Panc1 (cell line): ENCODE data around the gene IFT22. TPM values are rescaled to one million over a fixed set of nuclear protein-coding genes. Genes with fewer than 3 reads are reported as not detected.

ENCODE experiments used
- ATAC-seq: fragments of 200-7000 bp; cut with Tn5 transposase; 2 replicates; pipeline ENCODE4 v1.9.1; 2020; ENCODE audit warnings: mild to moderate bottlenecking, moderate library complexity
- BruUV-seq: library from RNA; stranded (reverse); fragments of 400-500 nt; replicated peaks from 2 replicates; lab custom pipeline; 2021; lab: Mats Ljungman, UMichigan
- CTCF ChIA-PET: fragments of 300-600 bp; sonication (Branson Sonifier 250); formaldehyde crosslinking; loops from one replicate; lab custom pipeline; 2022; ENCODE audit warnings: antibody characterized with exemption; lab: Charles Lee
- POLR2A ChIA-PET: fragments of 300-600 bp; sonication (Branson Sonifier 250); formaldehyde crosslinking; loops from one replicate; lab custom pipeline; 2022; ENCODE audit warnings: antibody characterized with exemption; lab: Charles Lee
- DNase-seq: peaks from one replicate; pipeline ENCODE4 v3.0.0-alpha.2; 2010; ENCODE audit warnings: low read depth, low spot score
- H3K27ac ChIP-seq: 2 replicates; pipeline ENCODE4 v1.5.1; 2011; ENCODE audit warnings: mild to moderate bottlenecking, low read length, inconsistent platforms
- H3K27me3 ChIP-seq: fragments of 200-500 bp; sonication (Bioruptor generic); 2 replicates; pipeline ENCODE4 v1.6.0; 2014; ENCODE audit warnings: low read length, inconsistent platforms; ENCODE audit not compliant: control insufficient read depth, insufficient read depth
- H3K36me3 ChIP-seq: fragments of 200-500 bp; sonication (Bioruptor generic); 2 replicates; pipeline ENCODE4 v1.5.1; 2014; ENCODE audit warnings: inconsistent platforms, mild to moderate bottlenecking, low read length, moderate library complexity; ENCODE audit not compliant: control insufficient read depth, insufficient read depth
- H3K4me1 ChIP-seq: 2 replicates; pipeline ENCODE4 v1.5.1; 2011; ENCODE audit warnings: inconsistent platforms, mild to moderate bottlenecking, low read length, moderate library complexity; ENCODE audit not compliant: control insufficient read depth, insufficient read depth
- H3K4me3 ChIP-seq, 2 experiments: 2 replicates each; pipeline ENCODE4 v1.5.1; 2011 to 2012; ENCODE audit warnings: low read depth in 2 of 2, low read length in 2 of 2, mild to moderate bottlenecking in 2 of 2, inconsistent platforms in 1 of 2, moderate library complexity in 1 of 2
- H3K9me3 ChIP-seq: fragments of 200-500 bp; sonication (Bioruptor generic); 2 replicates; pipeline ENCODE4 v1.5.1; 2014; ENCODE audit warnings: low read depth, mild to moderate bottlenecking, inconsistent platforms, low read length, moderate library complexity; ENCODE audit not compliant: control insufficient read depth, insufficient read depth
- POLR2AphosphoS5 ChIP-seq: IDR thresholded peaks from 2 replicates; pipeline ENCODE4 v1.6.1; 2012; ENCODE audit warnings: mild to moderate bottlenecking, low read depth, low read length, moderate library complexity
- SIN3A ChIP-seq: IDR thresholded peaks from 2 replicates; pipeline ENCODE4 v1.6.1; 2012; ENCODE audit warnings: low read depth, mild to moderate bottlenecking, low read length, moderate library complexity, borderline replicate concordance; ENCODE audit not compliant: insufficient read depth
- TCF7L2 ChIP-seq: IDR thresholded peaks from 2 replicates; pipeline ENCODE4 v1.6.1; 2011; ENCODE audit warnings: mild to moderate bottlenecking, low read depth, low read length, inconsistent platforms
- in situ Hi-C: cut with HindIII; loops from 2 replicates; pipeline ENCODE4 v1.10.0; 2016; ENCODE audit warnings: low sequenced_read_pairs, low pct_unique_long_range_greater_than_20kb
- intact Hi-C: fragments of 100-400 bp; cut with micrococcal nuclease; formaldehyde crosslinking; loops from one replicate; pipeline ENCODE4 v1.10.0; 2022; ENCODE audit not compliant: unreplicated experiment
- total RNA-seq: library from RNA; stranded (reverse); gene quantifications from one replicate; pipeline ENCODE4 v1.2.1, GENCODE V29; 2021; ENCODE audit not compliant: unreplicated experiment
- TF ChIP-seq, protein P1 (sequence below), 2 experiments: IDR thresholded peaks; 2 replicates each; pipeline ENCODE4 v1.6.1; 2011 to 2012; ENCODE audit warnings: low read depth in 2 of 2, control low read depth in 1 of 2, low read length in 1 of 2, mild to moderate bottlenecking in 1 of 2, moderate library complexity in 1 of 2; ENCODE audit not compliant: insufficient read depth in 1 of 2
- TF ChIP-seq, protein P2 (sequence below): fragments of 450-650 bp; IDR thresholded peaks from 2 replicates; pipeline ENCODE4 v1.5.1; 2017; ENCODE audit warnings: mild to moderate bottlenecking

Gene IFT22
- total RNA-seq, 1 experiment from 2014 or later, result 42.4 TPM

DNA sequence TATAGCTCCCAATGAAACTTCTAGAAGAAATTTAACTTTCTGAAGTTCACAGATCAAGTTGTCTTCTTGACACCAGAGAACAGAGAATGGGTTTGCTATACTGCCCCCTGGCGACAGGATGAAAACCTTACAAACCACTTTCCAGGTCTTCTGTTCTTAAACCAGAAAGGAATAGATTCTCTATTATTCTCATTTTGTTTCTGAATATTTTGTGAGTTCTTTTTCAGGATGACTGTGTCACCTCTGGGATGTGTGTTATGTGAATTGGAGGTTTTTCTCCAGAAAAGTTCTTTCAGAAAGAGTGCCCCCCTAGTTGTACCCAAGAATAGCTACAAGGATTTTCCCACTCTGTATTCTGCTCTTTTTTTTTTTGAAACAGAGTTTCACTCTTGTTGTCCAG is 6.3 kb downstream of the IFT22 start:
- in situ Hi-C loops, result no loop called here
- Histone ChIP-seq H3K27ac (no peak overlapping the region), H3K9me3 (peaks cover 3% of the 10 kb centered on the region; the same call in 1 of the 2 replicates), H3K36me3 (no peaks in the 10 kb centered on the region), H3K4me1 (no peaks in the 10 kb centered on the region), H3K27me3 (no peaks in the 10 kb centered on the region), H3K4me3 (no peak overlapping the region)
- peak; percentile 66; the same call in 1 of the 2 replicates for ATAC-seq
- intact Hi-C loops, result no loop called here
- DNase-seq, result no peak
- ChIA-PET POLR2A (interaction anchor here (0.6 kb wide), 1 partner anchor 165 kb away, joined by 4 read pairs; no protein-coding TSS in a partner anchor), CTCF (interaction anchor here (0.6 kb wide), 1 partner anchor 922 kb away, joined by 3 read pairs; no protein-coding TSS in a partner anchor)
- BruUV-seq, result no TSS peak
- no peak for TF ChIP-seq TCF7L2
- no peak for TF ChIP-seq POLR2AphosphoS5
- no peak for TF ChIP-seq SIN3A
- TF ChIP-seq, protein P1, sequence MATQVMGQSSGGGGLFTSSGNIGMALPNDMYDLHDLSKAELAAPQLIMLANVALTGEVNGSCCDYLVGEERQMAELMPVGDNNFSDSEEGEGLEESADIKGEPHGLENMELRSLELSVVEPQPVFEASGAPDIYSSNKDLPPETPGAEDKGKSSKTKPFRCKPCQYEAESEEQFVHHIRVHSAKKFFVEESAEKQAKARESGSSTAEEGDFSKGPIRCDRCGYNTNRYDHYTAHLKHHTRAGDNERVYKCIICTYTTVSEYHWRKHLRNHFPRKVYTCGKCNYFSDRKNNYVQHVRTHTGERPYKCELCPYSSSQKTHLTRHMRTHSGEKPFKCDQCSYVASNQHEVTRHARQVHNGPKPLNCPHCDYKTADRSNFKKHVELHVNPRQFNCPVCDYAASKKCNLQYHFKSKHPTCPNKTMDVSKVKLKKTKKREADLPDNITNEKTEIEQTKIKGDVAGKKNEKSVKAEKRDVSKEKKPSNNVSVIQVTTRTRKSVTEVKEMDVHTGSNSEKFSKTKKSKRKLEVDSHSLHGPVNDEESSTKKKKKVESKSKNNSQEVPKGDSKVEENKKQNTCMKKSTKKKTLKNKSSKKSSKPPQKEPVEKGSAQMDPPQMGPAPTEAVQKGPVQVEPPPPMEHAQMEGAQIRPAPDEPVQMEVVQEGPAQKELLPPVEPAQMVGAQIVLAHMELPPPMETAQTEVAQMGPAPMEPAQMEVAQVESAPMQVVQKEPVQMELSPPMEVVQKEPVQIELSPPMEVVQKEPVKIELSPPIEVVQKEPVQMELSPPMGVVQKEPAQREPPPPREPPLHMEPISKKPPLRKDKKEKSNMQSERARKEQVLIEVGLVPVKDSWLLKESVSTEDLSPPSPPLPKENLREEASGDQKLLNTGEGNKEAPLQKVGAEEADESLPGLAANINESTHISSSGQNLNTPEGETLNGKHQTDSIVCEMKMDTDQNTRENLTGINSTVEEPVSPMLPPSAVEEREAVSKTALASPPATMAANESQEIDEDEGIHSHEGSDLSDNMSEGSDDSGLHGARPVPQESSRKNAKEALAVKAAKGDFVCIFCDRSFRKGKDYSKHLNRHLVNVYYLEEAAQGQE (IDR thresholded peaks at IDR 0.05; ENCODE audit: insufficient read depth in 1 of 2, low read depth in 2 of 2, low read length in 1 of 2), result no peak
- TF ChIP-seq, protein P2, sequence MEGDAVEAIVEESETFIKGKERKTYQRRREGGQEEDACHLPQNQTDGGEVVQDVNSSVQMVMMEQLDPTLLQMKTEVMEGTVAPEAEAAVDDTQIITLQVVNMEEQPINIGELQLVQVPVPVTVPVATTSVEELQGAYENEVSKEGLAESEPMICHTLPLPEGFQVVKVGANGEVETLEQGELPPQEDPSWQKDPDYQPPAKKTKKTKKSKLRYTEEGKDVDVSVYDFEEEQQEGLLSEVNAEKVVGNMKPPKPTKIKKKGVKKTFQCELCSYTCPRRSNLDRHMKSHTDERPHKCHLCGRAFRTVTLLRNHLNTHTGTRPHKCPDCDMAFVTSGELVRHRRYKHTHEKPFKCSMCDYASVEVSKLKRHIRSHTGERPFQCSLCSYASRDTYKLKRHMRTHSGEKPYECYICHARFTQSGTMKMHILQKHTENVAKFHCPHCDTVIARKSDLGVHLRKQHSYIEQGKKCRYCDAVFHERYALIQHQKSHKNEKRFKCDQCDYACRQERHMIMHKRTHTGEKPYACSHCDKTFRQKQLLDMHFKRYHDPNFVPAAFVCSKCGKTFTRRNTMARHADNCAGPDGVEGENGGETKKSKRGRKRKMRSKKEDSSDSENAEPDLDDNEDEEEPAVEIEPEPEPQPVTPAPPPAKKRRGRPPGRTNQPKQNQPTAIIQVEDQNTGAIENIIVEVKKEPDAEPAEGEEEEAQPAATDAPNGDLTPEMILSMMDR, result peak; percentile 85

DNA sequence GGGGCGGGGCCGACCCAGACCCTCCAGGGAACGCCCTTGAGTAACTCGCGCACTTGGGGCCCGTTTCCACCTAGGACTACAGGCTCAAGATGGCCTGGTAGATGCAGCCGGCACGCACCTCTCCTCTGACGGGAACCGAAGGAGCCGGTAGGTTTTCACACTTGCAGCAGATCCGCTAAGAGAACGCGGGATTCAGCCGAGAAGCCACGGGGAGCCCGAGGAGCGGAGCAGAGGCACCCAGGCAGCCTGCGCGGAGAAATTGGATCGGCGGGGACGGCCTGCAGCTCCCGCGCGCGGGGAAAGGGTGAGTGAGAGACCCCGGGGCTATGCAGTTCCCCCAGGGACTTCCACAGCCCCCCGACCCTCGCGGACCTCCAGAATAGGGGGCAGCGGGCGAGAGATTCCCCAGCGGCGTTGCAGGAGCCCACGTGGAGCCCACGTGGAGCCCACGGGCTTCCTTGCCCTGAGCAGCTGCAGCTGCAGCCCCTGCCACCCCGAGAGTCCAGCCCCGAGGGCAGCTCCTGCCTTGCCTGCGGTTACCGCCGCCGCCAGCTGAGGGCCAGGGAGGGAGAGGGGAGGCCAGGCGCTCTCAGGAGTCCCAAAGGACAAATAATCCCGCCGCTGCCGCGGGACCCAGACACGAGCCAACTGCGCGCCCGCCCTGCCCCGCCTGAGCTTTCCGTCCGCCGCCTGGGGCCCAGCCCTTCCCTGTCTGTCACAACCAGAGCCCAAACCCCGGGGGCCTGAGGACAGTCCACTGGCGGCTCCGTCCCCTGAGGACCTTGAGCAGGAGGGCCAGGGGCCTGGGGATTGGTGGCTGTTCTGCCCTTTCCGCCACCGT is 13.1 kb downstream of the IFT22 start:
- H3K4me1 ChIP-seq, result no peaks in the 10 kb centered on the region
- H3K27ac ChIP-seq, result peak overlapping the region; percentile 59
- H3K27me3 ChIP-seq, result no peaks in the 10 kb centered on the region
- no peaks in the 10 kb centered on the region for H3K36me3 ChIP-seq
- ChIA-PET POLR2A (interaction anchor here (0.6 to 0.7 kb wide), 5 partner anchors 12 to 103 kb away, joined by 3 to 12 read pairs (median 3); no protein-coding TSS in a partner anchor), CTCF (interaction anchor here (0.6 to 1.0 kb wide), 3 partner anchors 13 to 1096 kb away, joined by 3 to 4 read pairs (median 3); no protein-coding TSS in a partner anchor)
- TF ChIP-seq, protein P1 (IDR thresholded peaks at IDR 0.05; ENCODE audit: insufficient read depth in 1 of 2, low read depth in 2 of 2, low read length in 1 of 2), result no peak
- peak; percentile 49; the same call in 1 of the 2 replicates for TF ChIP-seq POLR2AphosphoS5
- intact Hi-C loops (no loop called here), in situ Hi-C loops (no loop called here)
- peaks cover 5% of the 10 kb centered on the region; the same call in 1 of the 2 replicates for H3K9me3 ChIP-seq
- peak overlapping the region; percentile 54 to 57 for H3K4me3 ChIP-seq
- DNase-seq (no peak), ATAC-seq (peak; percentile 97)
- BruUV-seq, result no TSS peak
